Astrocyte (in vitro differentiated cells and primary cell): ENCODE results near the gene OR1D2.
"Not testable (repeated sequence)": the region's sequence is repeated elsewhere in the genome, so short reads cannot be mapped to it uniquely, and the experiment has no call there.

ENCODE experiments used
- CTCF ChIP-seq: IDR thresholded peaks from 2 replicates; pipeline ENCODE4 v1.5.1; 2011; ENCODE audit warnings: low read depth, mild to moderate bottlenecking, inconsistent platforms, low read length, moderate library complexity; ENCODE audit not compliant: insufficient read depth
- EZH2 ChIP-seq: IDR thresholded peaks from 2 replicates; pipeline ENCODE4 v1.6.1; 2012; ENCODE audit warnings: mild to moderate bottlenecking, low read length, inconsistent platforms; ENCODE audit not compliant: insufficient read depth

GRCh38 chr17:3054868-3055267 lies 49.4 kb downstream of the OR1D2 start:
- TF ChIP-seq CTCF, EZH2: not testable (repeated sequence)
